ENCODE measurements around the gene SMIM35.

GRCh38 chr11:118015385-118015841 lies 71.3 kb downstream of the SMIM35 start:
- TF ChIP-seq, protein P1, sequence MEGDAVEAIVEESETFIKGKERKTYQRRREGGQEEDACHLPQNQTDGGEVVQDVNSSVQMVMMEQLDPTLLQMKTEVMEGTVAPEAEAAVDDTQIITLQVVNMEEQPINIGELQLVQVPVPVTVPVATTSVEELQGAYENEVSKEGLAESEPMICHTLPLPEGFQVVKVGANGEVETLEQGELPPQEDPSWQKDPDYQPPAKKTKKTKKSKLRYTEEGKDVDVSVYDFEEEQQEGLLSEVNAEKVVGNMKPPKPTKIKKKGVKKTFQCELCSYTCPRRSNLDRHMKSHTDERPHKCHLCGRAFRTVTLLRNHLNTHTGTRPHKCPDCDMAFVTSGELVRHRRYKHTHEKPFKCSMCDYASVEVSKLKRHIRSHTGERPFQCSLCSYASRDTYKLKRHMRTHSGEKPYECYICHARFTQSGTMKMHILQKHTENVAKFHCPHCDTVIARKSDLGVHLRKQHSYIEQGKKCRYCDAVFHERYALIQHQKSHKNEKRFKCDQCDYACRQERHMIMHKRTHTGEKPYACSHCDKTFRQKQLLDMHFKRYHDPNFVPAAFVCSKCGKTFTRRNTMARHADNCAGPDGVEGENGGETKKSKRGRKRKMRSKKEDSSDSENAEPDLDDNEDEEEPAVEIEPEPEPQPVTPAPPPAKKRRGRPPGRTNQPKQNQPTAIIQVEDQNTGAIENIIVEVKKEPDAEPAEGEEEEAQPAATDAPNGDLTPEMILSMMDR (conservative IDR thresholded peaks at IDR 0.05 in 1 of 2, IDR thresholded peaks at IDR 0.05 in 1 of 2; ENCODE audit: low read depth in 1 of 2, low read length in 2 of 2), result no peak
- no peak for TF ChIP-seq EZH2 (IDR thresholded peaks at IDR 0.05; ENCODE audit: low read length, missing control alignments)
